Colon (tissue), 2 donors: ENCODE results near the gene PDLIM5.
"Not testable (repeated sequence)": the region's sequence is repeated elsewhere in the genome, so short reads cannot be mapped to it uniquely, and the experiment has no call there.

Experiments used
- FAIRE-seq: peaks from 2 replicates; lab custom pipeline; 2012; peaks lifted over from hg19 to GRCh38; lab: Jason Lieb, UNC
- donor health status: control.
- donor health status: control.

Gene PDLIM5

GRCh38 chr4:94603170-94603747 lies 151.5 kb downstream of the PDLIM5 start:
- no peak for FAIRE-seq

- no peak for FAIRE-seq
These were observed 153.6 kb downstream of the PDLIM5 start for GRCh38 chr4:94605241-94605805.

- no peak for FAIRE-seq
These were observed 158.4 kb downstream of the PDLIM5 start for GRCh38 chr4:94610145-94610544.

- peak; percentile 21 for FAIRE-seq
These were observed 161.5 kb downstream of the PDLIM5 start for GRCh38 chr4:94613248-94613647.

- no peak for FAIRE-seq
These were observed 163.7 kb downstream of the PDLIM5 start for GRCh38 chr4:94615451-94615850.

- FAIRE-seq: peak; percentile 28
These were observed 169.8 kb downstream of the PDLIM5 start for GRCh38 chr4:94621491-94622080.

GRCh38 chr4:94623126-94623911 lies 171.6 kb downstream of the PDLIM5 start:
- no peak for FAIRE-seq

GRCh38 chr4:94626942-94627341 lies 175.2 kb downstream of the PDLIM5 start:
- FAIRE-seq: no peak

- FAIRE-seq: not testable (repeated sequence)
These were observed 177.3 kb downstream of the PDLIM5 start for GRCh38 chr4:94629058-94629457.

GRCh38 chr4:94629837-94630236 lies 178.1 kb downstream of the PDLIM5 start:
- no peak for FAIRE-seq

- FAIRE-seq: no peak
These were observed 182.5 kb downstream of the PDLIM5 start for GRCh38 chr4:94634271-94634670.

GRCh38 chr4:94635177-94635576 lies 183.4 kb downstream of the PDLIM5 start:
- no peak for FAIRE-seq

GRCh38 chr4:94636004-94636403 lies 184.3 kb downstream of the PDLIM5 start:
- no peak for FAIRE-seq

- no peak for FAIRE-seq
These were observed 187.6 kb downstream of the PDLIM5 start for GRCh38 chr4:94639298-94639697.

GRCh38 chr4:94640151-94640550 lies 188.4 kb downstream of the PDLIM5 start:
- FAIRE-seq: no peak

GRCh38 chr4:94641702-94642560 lies 190.2 kb downstream of the PDLIM5 start:
- FAIRE-seq: no peak

GRCh38 chr4:94642561-94642866 lies 190.8 kb downstream of the PDLIM5 start:
- FAIRE-seq: no peak

- no peak for FAIRE-seq
These were observed 197.0 kb downstream of the PDLIM5 start for GRCh38 chr4:94648699-94649098.

- FAIRE-seq: no peak
These were observed 197.8 kb downstream of the PDLIM5 start for GRCh38 chr4:94649381-94650133.

- FAIRE-seq: no peak
These were observed 198.4 kb downstream of the PDLIM5 start for GRCh38 chr4:94650134-94650495.

- FAIRE-seq: no peak
These were observed 198.9 kb downstream of the PDLIM5 start for GRCh38 chr4:94650690-94651089.
